ENCODE data around the gene KY.

KY gene

GRCh38 chr3:134685929-134686802 is 35.3 kb upstream of the KY start:
- TF ChIP-seq CTCF (IDR thresholded peaks at IDR 0.05; ENCODE audit: insufficient read depth, low read depth, low read length, missing control alignments) = no peak
- no peak for DNase-seq (ENCODE audit: low read depth)

DNA sequence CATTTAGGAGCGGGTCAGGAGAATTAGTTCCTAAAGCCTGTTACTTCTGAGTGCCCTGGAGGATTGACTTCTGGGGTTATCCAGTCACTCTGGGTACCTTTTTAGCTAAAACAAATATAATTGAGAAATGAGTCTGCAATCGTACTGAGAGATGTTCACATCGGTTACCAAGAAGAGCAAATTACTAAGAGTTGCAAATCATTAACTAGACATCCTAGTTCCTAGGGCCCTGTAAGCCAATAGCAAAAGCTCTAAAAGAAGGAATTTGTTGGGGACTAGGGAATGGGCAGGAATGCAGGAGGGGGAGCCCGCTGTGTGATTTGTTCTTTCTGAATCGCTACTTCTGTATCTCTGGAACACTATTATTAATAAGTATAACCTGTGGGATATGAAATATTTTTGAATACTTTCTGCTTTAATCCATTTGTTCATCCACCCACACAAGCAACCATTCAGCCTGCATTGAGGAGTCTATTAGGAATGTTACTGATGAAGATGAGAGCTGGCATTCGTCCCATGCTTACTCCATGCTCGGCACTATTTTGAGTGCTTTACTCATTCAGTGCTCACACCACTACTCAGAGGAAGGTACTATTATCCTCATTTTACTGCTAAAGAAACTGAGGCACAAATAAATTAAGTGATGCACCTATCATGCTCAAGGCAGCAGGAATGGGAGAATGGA is 31.5 kb upstream of the KY start:
- no peak for DNase-seq (ENCODE audit: low read depth)
- no peak overlapping the region for H3K4me3 ChIP-seq (ENCODE audit: low read length)
- TF ChIP-seq CTCF (IDR thresholded peaks at IDR 0.05; ENCODE audit: insufficient read depth, low read depth, low read length, missing control alignments) = no peak

More at GRCh38 chr3:134685929-134686802, 35.3 kb upstream of the KY start:
- H3K4me3 ChIP-seq (ENCODE audit: low read length) = no peak overlapping the region

GRCh38 chr3:134681522-134681900 is 30.7 kb upstream of the KY start:
- H3K4me3 ChIP-seq (ENCODE audit: low read length) = no peak overlapping the region
- TF ChIP-seq CTCF (IDR thresholded peaks at IDR 0.05; ENCODE audit: insufficient read depth, low read depth, low read length, missing control alignments) = no peak
- no peak for DNase-seq (ENCODE audit: low read depth)

DNA sequence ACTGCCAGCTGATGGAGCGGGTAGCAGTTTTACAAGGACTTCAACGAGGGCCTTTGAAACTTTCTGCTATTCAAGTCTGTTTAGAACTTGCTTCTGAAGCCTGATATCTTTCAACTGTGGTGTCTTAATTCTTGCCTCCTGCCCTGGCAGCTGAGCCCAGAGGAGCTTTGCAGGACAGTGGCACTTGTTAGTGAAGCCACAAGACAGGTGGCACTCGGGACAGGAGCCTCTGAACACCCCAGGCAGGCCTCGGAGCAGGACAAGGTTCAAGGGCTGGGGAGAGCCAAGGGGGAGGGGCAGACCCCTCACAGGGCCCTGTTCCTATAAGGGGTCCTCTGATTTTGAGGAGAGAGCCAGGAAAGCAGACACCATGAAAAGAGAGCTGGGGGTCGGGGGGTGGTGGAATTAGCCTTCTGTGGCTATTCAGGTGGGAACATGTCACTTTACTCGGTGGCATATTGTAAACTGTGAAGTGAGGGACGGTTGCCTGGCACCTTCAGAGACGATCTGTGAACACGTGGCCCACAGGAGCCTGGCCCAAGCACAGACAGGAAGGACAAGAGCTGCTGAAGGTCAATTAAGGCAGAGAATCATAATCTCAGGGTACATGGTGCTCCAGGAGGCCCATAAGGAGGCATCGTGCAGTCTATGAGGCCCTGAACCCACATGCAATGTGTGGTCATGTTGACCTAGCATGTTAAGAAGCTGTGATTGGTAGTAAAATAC is 30.1 kb upstream of the KY start:
- no peak overlapping the region for H3K4me3 ChIP-seq (ENCODE audit: low read length)
- no peak for DNase-seq (ENCODE audit: low read depth)
- TF ChIP-seq CTCF (IDR thresholded peaks at IDR 0.05; ENCODE audit: insufficient read depth, low read depth, low read length, missing control alignments) = no peak

GRCh38 chr3:134677987-134678308 is 27.1 kb upstream of the KY start:
- no peak overlapping the region for H3K4me3 ChIP-seq (ENCODE audit: low read length)
- no peak for DNase-seq (ENCODE audit: low read depth)
- no peak for TF ChIP-seq CTCF (IDR thresholded peaks at IDR 0.05; ENCODE audit: insufficient read depth, low read depth, low read length, missing control alignments)

DNA sequence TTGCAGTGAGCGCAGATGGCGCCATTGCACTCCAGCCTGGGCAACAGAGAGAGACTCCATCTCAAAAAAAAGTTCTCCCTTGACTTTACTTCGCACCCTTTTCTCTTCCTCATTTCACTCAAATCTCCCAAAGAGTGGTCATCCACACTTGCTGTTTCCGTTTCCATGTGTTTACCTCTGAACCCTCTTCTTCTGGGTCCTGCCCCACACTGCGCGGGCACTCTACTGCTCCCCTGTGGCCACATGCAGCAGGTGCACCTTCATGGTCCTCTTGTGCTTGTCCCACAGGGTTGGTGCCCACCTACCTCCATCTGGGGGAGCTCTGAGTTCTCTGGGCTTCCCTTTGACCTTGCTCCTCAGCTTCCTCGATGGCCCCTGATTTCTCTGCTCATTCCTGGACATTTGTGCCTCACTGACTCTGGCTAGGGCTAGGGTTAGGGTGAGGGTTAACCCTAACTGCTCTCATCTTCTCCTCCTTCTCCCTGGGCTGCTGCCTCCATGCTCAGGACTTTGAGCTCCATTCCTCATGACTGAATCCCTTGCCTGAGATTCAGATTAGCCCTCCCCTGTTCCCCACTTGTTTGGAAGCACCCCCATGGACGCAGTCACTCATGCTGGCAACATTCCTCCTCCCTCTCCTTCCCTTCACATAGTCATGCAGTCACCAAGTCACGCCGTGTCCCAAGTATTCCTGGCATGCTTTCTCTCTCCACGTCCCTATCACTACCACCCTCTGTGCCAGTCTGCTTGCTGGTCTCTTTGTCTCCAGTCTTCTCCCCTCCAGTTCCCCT is 26.6 kb upstream of the KY start:
- TF ChIP-seq CTCF (IDR thresholded peaks at IDR 0.05; ENCODE audit: insufficient read depth, low read depth, low read length, missing control alignments) = peak; percentile 21

More for the DNA sequence above, 26.6 kb upstream of the KY start:
- no peak for DNase-seq (ENCODE audit: low read depth)
- no peak overlapping the region for H3K4me3 ChIP-seq (ENCODE audit: low read length)
